Measurements from ENCODE around the gene NT5E.

NT5E gene

DNA sequence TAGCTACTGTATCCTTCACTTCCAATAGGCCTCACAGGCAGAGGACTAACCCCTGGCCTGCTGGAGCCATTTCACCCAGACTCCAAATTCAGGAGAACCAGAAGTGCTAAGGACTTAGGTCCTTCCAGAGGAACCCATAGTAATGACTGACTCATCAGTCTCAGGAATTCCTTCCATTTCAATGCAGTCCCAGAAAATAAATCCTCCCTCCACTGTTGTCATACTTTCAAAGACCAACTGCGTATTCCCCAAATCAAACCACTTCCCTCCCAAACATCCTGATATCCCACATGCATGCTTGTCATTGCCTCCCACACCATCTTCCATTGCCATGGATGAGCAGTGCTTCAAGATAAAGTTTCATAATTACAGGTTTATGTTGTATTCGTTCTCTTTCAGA, 31.8 kb upstream of the NT5E start:
- Histone ChIP-seq H3K27ac (ENCODE audit: low read length) (no peak overlapping the region), H3K9me3 (replicated peaks; ENCODE audit: insufficient read depth, low read length) (no peaks in the 10 kb centered on the region), H3K27me3 (replicated peaks; ENCODE audit: insufficient read depth, low read length) (no peaks in the 10 kb centered on the region), H3K4me3 (ENCODE audit: low read length) (no peak overlapping the region), H3F3A (ENCODE audit: insufficient read depth, low read length) (no peaks in the 10 kb centered on the region), H4K20me1 (ENCODE audit: insufficient read depth, low read length) (no peaks in the 10 kb centered on the region), H3K79me2 (ENCODE audit: low read length) (no peaks in the 10 kb centered on the region), H3K4me1 (ENCODE audit: low read length) (no peaks in the 10 kb centered on the region), H2AFZ (ENCODE audit: low read length) (no peak overlapping the region), H3K4me2 (ENCODE audit: low read depth, low read length) (no peak overlapping the region), H3K9me2 (replicated peaks; ENCODE audit: insufficient read depth, low read length) (no peaks in the 10 kb centered on the region), H3K36me3 (replicated peaks; ENCODE audit: insufficient read depth, low read length) (no peaks in the 10 kb centered on the region), H3K9ac (ENCODE audit: low read length) (no peak overlapping the region)
- DNase-seq, result no peak
- TF ChIP-seq EZH2 (optimal IDR thresholded peaks at IDR 0.05; ENCODE audit: low read depth, low read length) (no peak), EZH2phosphoT487 (IDR thresholded peaks at IDR 0.05; ENCODE audit: low read length) (no peak)
- TF ChIP-seq, protein P1, sequence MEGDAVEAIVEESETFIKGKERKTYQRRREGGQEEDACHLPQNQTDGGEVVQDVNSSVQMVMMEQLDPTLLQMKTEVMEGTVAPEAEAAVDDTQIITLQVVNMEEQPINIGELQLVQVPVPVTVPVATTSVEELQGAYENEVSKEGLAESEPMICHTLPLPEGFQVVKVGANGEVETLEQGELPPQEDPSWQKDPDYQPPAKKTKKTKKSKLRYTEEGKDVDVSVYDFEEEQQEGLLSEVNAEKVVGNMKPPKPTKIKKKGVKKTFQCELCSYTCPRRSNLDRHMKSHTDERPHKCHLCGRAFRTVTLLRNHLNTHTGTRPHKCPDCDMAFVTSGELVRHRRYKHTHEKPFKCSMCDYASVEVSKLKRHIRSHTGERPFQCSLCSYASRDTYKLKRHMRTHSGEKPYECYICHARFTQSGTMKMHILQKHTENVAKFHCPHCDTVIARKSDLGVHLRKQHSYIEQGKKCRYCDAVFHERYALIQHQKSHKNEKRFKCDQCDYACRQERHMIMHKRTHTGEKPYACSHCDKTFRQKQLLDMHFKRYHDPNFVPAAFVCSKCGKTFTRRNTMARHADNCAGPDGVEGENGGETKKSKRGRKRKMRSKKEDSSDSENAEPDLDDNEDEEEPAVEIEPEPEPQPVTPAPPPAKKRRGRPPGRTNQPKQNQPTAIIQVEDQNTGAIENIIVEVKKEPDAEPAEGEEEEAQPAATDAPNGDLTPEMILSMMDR (IDR thresholded peaks at IDR 0.05; ENCODE audit: low read length), result no peak

DNA sequence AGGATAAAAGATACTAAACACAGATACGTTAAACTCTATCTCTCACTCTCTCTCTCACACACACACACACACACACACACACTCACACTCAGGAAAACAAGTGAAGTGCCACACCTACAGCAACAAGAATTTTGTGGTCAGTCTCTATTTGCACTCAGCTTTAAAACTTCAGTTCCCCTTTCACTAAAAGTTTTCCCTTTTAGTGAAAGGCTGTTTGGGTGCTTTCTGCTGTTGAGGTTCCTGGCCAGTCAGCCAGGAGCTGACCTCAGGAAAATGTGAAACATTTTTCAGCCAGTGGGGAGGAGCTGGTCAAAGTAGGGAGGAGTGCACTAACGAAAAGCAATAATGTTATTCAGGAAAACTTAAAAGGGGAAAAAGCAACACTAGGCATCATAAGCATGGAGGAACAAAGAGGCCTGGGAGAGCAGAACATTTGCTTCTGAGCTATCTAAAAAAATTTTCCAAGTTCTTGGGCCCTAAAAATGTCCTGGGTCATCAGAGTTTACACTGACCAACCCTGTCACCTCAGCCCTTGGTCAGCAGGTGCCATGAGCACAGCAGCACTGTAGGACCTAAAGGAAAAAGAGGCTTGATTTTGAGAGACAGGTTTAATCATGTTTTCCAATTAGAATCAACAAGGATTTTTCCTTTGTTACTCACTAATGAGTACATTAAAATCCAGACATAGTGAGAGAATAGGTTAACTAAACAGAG, 30.7 kb upstream of the NT5E start:
- DNase-seq, result no peak
- H3K27ac ChIP-seq (ENCODE audit: low read length), result no peak overlapping the region
- TF ChIP-seq, protein P1 (IDR thresholded peaks at IDR 0.05; ENCODE audit: low read length), result no peak
- TF ChIP-seq EZH2 (optimal IDR thresholded peaks at IDR 0.05; ENCODE audit: low read depth, low read length) (no peak), EZH2phosphoT487 (IDR thresholded peaks at IDR 0.05; ENCODE audit: low read length) (no peak)
- no peaks in the 10 kb centered on the region for H3F3A ChIP-seq (ENCODE audit: insufficient read depth, low read length)
- no peak overlapping the region for H3K4me2 ChIP-seq (ENCODE audit: low read depth, low read length)
- no peaks in the 10 kb centered on the region for H3K9me3 ChIP-seq (replicated peaks; ENCODE audit: insufficient read depth, low read length)
- no peak overlapping the region for H3K9ac ChIP-seq (ENCODE audit: low read length)
- no peaks in the 10 kb centered on the region for H3K4me1 ChIP-seq (ENCODE audit: low read length)
- H4K20me1 ChIP-seq (ENCODE audit: insufficient read depth, low read length), result no peaks in the 10 kb centered on the region
- H2AFZ ChIP-seq (ENCODE audit: low read length), result no peak overlapping the region
- H3K79me2 ChIP-seq (ENCODE audit: low read length), result no peaks in the 10 kb centered on the region
- H3K9me2 ChIP-seq (replicated peaks; ENCODE audit: insufficient read depth, low read length), result no peaks in the 10 kb centered on the region
- H3K4me3 ChIP-seq (ENCODE audit: low read length), result no peak overlapping the region
- H3K27me3 ChIP-seq (replicated peaks; ENCODE audit: insufficient read depth, low read length), result no peaks in the 10 kb centered on the region
- H3K36me3 ChIP-seq (replicated peaks; ENCODE audit: insufficient read depth, low read length), result no peaks in the 10 kb centered on the region

DNA sequence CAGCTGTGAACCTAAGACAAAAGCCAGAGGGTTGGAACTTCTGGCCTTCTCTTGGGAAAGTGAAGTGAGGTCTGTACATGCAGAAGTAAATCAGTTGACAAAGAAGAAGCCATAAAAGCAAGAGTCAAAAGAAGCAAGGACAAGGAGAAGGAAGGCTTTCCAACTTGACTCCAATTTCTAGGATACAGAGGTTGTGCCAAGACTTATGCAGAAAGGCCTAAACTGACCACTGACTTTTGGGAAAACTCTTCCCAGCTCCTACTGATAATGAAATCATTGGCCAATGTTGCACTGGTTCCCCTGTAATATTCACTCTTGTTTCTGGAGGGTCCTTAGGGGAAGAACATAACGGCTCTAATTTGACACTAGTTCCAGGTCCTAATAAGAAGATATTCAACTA, 29.3 kb upstream of the NT5E start:
- Histone ChIP-seq H4K20me1 (ENCODE audit: insufficient read depth, low read length) (no peaks in the 10 kb centered on the region), H3K79me2 (ENCODE audit: low read length) (no peaks in the 10 kb centered on the region), H3K9me2 (replicated peaks; ENCODE audit: insufficient read depth, low read length) (no peaks in the 10 kb centered on the region), H2AFZ (ENCODE audit: low read length) (no peak overlapping the region), H3K9me3 (replicated peaks; ENCODE audit: insufficient read depth, low read length) (no peaks in the 10 kb centered on the region), H3F3A (ENCODE audit: insufficient read depth, low read length) (no peaks in the 10 kb centered on the region), H3K4me3 (ENCODE audit: low read length) (no peak overlapping the region), H3K4me2 (ENCODE audit: low read depth, low read length) (no peak overlapping the region), H3K36me3 (replicated peaks; ENCODE audit: insufficient read depth, low read length) (no peaks in the 10 kb centered on the region), H3K4me1 (ENCODE audit: low read length) (no peaks in the 10 kb centered on the region), H3K27ac (ENCODE audit: low read length) (no peak overlapping the region), H3K9ac (ENCODE audit: low read length) (no peak overlapping the region), H3K27me3 (replicated peaks; ENCODE audit: insufficient read depth, low read length) (no peaks in the 10 kb centered on the region)
- DNase-seq, result no peak
- TF ChIP-seq EZH2phosphoT487 (IDR thresholded peaks at IDR 0.05; ENCODE audit: low read length), result no peak
- no peak for TF ChIP-seq EZH2 (optimal IDR thresholded peaks at IDR 0.05; ENCODE audit: low read depth, low read length)
- TF ChIP-seq, protein P1 (IDR thresholded peaks at IDR 0.05; ENCODE audit: low read length), result no peak
